Epidermal melanocyte (primary cell): ENCODE measurements around the gene DGCR2.
"Not testable (repeated sequence)": the region's sequence is repeated elsewhere in the genome, so short reads cannot be mapped to it uniquely, and the experiment has no call there.

Experiments
- DNase-seq: peaks from one replicate; pipeline ENCODE4 v3.0.0; 2011; ENCODE audit warnings: low spot score; ENCODE audit not compliant: insufficient read length

The DGCR2 gene

GRCh38 chr22:19084586-19084985 is 37.6 kb downstream of the DGCR2 start:
- DNase-seq: not testable (repeated sequence)

- not testable (repeated sequence) for DNase-seq
These were observed 38.1 kb downstream of the DGCR2 start for GRCh38 chr22:19084126-19084525.

DNA sequence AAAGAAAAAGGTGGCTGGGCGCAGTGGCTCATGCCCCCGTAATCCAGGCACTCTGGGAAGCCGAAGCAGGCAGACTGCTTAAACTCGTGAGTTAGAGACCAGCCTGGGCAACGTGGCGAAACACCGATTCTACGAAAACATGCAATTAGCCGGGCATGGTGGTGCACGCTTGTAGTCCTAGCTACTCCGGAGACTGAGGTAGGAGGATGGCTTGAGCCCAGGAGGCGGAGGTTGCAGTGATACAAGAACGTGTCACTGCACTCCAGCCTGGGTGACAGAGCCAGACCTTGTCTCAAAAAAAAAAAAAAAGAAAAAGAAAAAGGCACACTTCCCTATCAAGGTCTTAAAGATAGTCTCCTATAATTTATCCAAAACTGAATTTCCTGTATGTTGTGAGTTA is 39.4 kb downstream of the DGCR2 start:
- no peak for DNase-seq

DNA sequence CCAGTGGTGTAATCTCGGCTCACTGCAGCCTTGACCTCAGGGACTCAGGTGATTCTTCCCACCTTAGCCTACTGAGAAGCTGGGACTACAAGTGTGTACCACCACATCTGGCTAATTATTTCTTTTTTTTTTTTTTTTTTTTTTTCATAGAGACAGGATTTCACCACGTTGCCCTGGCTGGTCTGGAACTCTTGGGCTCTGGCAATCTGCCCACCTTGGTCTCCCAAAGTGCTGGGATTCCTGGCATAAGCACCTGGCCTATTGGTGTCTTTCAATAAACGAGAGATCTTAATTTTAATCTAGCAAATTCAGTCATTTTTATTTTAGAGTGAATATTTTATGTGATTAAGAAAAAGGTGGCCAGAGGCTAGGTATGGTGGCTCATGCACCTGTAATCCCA is 40.1 kb downstream of the DGCR2 start:
- no peak for DNase-seq

GRCh38 chr22:19081351-19081750 is 40.9 kb downstream of the DGCR2 start:
- DNase-seq: no peak

- DNase-seq: no peak
These were observed 41.4 kb downstream of the DGCR2 start for GRCh38 chr22:19080853-19081252.

DNA sequence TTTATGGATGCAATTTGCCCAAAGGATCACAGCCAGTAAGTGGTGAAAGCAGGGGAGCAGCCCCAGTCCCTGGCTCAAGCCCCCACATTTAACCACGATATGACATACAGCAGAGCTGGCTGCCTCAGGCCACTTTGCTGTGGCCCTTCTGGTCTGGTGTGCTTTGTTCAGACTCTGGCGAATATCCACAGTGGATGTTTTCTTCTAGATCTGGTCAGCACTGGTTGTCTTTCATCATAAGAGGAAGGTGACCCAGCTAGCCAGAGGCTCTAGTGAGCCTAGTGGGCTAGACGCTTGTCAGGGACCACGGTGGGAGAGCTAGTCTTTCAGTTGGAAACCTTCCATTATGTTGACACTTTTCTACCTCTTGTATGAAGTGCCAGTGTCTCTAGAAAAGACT is 42.5 kb downstream of the DGCR2 start:
- no peak for DNase-seq

DNA sequence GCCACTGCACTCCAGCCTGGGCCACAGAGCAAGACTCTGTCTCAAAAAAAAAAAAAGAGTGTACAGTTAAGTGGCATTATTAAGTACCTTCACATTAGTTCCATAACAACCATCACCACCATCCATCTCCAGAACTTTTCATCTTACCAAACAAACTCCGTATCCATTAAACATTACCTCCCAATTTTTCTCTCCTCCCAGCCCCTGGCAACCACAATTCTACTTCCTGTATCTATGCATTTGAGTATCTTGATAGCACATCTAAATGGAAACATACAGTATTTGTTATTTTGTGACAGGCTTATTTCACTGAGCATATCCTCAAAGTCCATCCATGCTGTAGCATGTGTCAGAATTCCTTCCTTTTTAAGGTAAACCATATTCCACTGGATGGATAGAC is 46.8 kb downstream of the DGCR2 start:
- DNase-seq: no peak

- not testable (repeated sequence) for DNase-seq
These were observed 49.4 kb downstream of the DGCR2 start for GRCh38 chr22:19072853-19073252.

- no peak for DNase-seq
These were observed 51.6 kb downstream of the DGCR2 start for GRCh38 chr22:19070397-19071169.

DNA sequence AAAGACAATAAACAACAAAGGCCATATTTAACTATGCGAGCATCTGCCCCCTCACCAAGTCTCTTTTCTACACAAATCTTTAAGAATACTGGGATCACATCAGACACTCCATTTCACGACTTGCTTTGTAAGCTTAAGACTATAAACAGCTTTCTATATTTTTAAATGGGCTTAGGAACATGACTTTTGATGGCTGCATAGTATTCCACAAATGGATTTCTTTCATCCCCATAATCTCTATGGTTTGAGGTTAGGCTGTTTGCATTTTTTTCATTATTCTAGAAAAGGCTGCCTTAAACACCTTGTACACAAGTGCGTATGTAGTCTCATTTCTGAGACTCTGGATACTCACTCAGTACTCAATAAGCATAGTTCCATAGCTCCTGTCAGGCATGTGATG is 52.8 kb downstream of the DGCR2 start:
- no peak for DNase-seq

- no peak for DNase-seq
These were observed 53.4 kb downstream of the DGCR2 start for GRCh38 chr22:19068784-19069271.

GRCh38 chr22:19067696-19068348 is 54.4 kb downstream of the DGCR2 start:
- DNase-seq: no peak

- DNase-seq: no peak
These were observed 55.5 kb downstream of the DGCR2 start for GRCh38 chr22:19066531-19067271.

GRCh38 chr22:19065929-19066328 is 56.3 kb downstream of the DGCR2 start:
- DNase-seq: no peak

- no peak for DNase-seq
These were observed 56.8 kb downstream of the DGCR2 start for GRCh38 chr22:19065298-19065859.

- DNase-seq: no peak
These were observed 57.7 kb downstream of the DGCR2 start for GRCh38 chr22:19064354-19065054.

GRCh38 chr22:19063581-19064353 is 58.4 kb downstream of the DGCR2 start:
- DNase-seq: no peak

DNA sequence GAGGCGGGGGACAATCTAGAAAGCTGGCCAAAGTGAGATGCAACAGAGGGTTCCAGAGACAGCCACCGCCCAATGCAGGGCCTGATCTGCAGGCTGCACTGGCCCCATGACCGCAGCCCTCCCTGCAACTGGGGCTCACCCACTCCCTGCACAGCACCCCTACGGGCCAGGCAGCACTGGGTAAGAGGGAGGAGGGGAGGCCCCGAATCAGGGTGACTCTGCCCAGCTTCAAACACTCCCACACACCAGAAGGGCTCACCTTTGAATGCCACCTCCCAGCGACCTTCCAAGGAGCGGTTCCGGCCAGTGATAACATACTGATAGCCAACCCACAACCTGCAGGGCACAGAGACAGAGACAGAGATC is 59.3 kb downstream of the DGCR2 start:
- DNase-seq: no peak

DNA sequence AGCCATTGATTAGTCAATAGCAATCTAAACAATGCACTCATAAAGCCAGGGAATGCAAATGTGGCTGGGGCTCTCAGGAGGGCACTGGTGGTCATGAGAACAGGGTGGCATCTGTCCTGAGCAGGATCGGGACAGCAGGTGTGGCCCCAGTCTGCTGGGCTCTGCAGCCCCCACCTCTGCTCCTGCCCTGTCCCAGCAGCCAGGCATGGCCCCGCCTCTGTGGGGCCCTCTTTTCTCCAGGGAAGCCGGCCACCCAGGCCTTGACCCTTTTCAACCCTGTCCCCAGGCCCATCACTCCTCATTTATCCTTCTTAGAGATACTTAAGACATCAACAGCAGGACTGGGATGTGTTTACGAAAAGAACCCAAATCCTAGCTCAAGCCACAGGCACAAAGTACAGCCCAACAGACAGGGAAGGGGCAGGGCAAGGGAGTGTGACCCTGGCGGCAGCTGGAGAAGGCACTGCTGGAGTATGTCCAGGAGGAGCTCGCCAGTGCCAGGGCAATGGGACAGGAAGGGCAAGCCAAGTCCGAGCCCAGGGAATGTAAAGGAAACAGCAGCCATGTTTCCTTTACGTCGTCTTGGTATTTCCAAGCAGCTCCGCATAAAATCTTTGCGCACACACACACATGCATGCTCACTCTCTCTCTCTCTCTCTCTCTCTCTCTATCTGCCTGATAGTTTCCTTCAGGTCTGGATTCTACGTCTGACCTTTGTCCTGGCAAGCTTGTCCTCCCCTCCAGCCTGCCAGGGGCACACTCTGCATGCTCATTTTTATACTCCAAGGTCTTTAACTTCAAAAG is 59.9 kb downstream of the DGCR2 start:
- DNase-seq: no peak
